Ramos (cell line): ENCODE results near the gene SLC7A10.
"Not testable (repeated sequence)": the region's sequence is repeated elsewhere in the genome, so short reads cannot be mapped to it uniquely, and the experiment has no call there.

Experiments
- in situ Hi-C: fragments of 300-500 bp; cut with MboI; formaldehyde crosslinking; loops from one replicate; pipeline ENCODE4 v1.14.3; 2022; ENCODE audit warnings: low sequenced_read_pairs; ENCODE audit not compliant: unreplicated experiment

The SLC7A10 gene

DNA sequence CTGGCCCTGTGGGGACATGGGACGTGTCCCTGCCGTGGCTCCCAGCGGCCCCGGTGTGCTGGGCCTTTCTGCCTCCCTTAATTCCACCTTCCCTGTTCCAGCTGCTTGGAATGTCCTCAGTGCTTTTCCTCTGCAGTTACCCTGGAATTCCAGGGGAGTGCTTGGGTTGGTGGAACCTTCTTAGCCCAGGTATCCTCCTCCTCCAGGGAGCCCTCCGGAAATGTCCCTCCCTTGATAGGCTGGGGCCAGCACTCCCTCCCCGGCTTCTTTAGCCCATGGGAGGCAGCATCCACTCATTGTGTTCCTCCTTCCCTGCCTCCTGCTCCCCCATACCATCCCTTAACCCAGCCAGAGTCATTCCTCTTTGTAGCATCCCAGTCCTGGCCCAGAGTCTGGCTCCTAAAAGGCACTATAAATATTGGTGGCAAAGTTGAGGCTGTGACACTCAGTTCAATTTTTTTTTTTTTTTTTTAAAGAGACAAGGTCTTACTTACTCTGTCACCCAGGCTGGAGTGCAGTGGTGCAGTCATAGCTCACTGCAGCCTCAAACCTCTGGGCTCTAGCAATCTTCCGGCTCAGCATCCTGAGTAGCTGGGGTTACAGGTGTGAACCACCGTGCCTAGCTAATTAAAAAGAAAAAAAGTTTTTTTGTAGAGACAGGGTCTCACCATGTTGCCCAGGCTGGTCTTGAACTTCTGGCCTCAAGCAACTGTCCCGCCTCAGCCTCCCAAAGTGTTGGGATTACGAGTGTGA is 13.7 kb upstream of the SLC7A10 start:
- in situ Hi-C loops: loop anchor here (5.0 to 10.0 kb wide), 2 partner anchors 168 to 535 kb away; no protein-coding TSS in a partner anchor

DNA sequence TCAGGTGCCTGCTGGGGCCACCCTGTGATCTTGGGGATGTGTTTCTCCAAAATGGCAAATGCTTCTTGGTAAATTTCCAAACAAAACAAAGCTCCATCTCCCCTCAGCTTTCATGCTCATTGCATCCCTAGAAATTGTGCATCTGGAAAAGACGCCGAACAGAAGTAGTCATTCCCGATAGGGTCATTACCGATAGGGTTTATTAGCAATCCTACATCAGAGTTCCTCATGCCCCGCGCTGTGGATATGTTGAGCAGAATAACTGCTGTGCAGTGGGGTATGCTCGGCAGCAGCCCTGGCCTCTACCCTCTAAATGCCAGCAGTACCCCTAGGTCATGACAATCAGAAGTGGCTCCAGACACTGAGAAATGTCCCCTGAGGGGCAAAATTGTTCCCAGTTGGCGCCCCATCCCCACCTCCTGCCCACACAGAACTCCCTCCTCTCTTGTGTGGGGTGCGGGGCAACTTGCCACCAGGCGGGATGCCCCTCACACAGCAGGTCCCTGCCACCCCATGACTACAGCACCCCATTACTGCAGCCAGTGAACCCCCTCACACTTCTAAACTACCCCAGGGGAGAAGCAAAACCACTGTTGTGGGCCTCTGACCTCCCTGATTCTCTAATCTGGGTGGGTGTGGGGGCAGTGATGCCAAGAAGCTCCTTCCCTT is 13.0 kb upstream of the SLC7A10 start:
- in situ Hi-C loops: loop anchor here (5.0 to 10.0 kb wide), 2 partner anchors 169 to 536 kb away; no protein-coding TSS in a partner anchor

DNA sequence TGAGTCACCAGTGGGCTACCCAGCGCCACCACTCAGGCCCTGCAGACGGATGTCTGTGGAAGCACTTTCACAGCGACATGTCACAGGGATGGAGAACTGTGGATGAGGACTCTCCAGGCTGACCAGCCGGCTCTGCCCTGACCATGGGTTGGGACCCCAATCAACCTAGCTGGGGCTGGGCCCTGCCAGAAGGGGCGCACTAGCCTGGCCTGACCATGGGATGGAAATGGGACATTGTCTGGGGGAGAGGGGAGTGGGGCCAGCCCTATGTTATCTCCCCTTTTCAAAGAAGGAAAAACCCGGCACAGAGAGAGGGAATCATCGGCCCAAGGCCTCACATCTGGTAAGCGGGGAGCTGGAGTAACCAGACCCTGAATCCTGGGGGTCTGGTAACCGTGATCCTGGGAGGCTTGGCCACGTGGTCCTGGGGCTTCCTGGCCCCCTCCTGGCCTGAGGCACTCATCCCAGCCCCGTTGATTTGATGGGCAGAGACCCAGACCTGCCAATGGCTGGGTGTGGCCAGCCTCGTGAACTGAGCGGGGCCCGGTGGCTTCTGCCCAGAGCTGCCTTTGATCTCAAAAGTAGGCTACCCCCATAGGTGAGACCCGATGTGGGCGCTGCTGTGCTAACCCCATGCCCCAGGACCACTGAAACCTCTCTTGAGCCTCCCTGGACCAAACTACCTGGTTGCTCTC is 11.2 kb upstream of the SLC7A10 start:
- in situ Hi-C loops: loop anchor here (5.0 to 10.0 kb wide), 2 partner anchors 170 to 538 kb away; no protein-coding TSS in a partner anchor

DNA sequence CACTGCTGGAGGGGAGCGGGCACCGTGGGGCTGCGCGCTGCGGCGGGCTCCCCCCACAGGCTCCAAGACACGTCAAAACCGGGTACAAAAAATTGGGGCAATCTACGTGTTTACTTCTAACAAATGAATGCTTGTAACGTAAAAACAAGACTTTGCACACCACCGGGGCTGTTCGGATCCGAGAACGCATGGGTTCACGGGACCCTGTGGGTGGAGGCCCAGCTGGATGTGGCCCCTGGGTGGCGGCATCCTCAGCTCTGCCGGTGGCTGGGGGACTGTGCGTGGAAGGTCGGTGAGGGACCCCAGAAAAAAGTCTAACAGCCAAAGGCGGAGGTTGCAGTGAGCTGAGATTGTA is 10.3 kb upstream of the SLC7A10 start:
- in situ Hi-C loops: loop anchor here (5.0 to 10.0 kb wide), 2 partner anchors 171 to 539 kb away; no protein-coding TSS in a partner anchor

DNA sequence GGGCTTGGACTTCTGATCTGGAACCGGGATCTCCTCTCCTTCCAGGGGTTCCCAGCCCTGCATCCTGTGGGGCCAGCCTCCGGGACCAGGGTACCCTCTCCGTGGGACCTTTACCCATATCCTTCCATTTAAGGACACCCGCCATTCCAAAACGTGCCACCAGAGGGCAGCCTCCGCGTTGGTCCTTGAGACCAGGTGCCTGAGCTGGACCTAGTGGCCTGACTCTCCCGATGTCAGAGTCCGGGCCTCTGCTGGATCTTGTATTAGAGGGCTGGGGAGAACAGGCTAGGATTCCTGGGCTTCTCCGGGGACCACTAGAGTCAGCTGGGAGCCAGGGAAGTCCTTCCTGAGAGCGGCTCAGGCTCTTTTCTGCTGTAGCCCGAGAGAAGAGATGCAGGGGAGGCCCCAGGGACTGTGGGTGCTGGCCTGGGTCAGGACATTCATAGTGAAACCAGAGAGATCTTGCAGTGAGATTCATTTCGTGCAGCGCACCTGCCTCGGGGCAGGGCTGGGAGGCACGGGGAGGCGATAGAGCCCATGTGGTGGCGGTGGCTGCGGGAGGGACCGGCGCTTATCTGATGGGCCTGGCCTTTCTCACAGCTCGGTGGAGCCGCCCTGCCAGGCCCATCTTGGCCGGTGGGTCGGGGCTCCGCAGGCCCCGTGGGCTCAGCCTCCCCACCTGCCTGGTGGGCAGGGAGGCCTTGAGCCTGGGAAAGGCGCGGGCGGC is 9.8 kb upstream of the SLC7A10 start:
- in situ Hi-C loops: loop anchor here (5.0 to 10.0 kb wide), 2 partner anchors 172 to 539 kb away; no protein-coding TSS in a partner anchor

DNA sequence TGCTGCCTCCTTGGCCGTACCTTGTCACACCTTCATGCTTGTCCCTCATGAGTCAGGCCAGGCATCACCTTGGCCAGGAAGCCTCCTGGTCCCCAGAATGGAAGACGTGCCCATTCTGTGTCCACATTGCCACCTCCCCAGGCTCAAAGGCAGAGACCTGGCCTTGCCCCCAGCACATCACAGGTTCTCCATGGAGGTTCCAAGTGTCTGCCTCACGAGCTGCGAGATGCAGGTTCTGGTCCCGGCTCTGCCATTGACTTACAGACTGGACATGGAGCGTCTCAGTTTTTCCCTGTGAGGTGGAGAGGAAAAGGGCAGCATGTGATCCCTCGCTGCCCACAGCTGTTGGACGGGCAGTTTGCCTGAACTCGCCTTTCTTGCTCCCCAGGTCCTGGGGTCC is 9.1 kb upstream of the SLC7A10 start:
- in situ Hi-C loops: loop anchor here (5.0 to 10.0 kb wide), 2 partner anchors 173 to 540 kb away; no protein-coding TSS in a partner anchor

DNA sequence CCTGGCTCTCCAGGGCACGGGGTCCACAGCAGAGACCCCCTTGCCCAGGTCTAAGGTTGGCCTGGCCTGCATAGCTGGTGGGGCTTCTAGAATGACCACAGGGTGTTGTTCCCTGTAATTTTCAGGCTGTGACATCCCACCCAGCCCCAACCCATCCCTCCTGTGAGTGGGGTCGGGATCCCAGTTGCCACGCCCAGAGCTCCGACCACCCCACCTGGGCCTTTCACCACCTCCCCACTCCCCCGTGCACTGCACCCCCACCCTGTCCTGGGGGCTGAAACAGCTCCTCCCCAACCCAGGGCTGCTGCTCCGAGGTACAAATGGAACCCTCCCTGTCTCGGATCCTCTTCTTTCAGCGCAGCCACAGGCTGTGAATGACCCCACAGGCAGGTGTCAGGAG is 8.4 kb upstream of the SLC7A10 start:
- in situ Hi-C loops: loop anchor here (10.0 kb wide), 1 partner anchor 541 kb away; no protein-coding TSS in a partner anchor

DNA sequence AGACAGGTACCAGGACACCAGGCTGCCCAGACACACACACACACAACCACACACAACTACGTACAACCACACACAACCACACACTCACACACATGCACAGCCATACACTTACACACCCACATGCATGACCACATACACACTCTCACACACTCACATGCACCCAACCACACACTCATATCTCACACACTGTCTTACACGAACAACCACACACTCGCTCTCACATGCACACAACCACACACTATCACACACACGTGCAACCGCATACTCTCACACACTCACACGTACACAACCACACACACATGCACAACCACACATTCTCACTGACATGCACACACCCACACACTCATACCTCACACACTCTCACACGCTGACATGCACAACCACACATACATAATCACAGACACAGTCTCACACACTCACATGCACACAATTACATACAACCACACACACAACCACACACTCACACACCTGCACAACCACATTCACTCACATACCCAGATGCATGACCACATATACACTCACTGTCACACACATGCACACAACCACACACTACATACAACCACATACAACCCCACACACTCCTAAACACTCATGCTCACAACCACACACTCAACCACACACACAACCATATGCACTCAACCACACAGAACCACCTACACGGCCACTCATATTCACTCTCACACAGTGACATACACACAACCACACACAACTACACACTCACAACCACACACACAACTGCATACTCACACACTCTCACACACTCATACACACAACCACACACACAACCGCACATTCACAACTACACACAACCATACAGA is 7.6 kb upstream of the SLC7A10 start:
- in situ Hi-C loops: loop anchor here (10.0 kb wide), 1 partner anchor 542 kb away; no protein-coding TSS in a partner anchor

DNA sequence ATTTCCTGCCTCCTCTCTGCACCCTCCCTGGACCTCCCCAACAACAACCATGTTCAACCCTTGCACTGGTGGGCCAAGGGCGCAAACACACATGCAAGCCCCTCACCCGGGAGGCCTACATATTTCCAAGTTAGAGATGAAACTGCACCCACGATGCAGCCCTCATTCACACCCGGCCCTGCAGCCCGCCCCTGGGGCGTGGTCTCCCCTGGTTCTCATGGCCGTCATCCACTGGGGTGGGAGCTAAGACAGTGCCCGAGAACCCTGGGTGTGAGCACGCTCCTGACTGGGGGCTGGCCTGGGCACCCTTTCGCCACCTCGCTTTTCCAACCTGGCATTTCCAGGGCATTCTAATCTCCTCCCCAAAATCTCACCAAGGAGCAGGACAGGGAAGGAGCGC is 7.0 kb upstream of the SLC7A10 start:
- in situ Hi-C loops: loop anchor here (10.0 kb wide), 1 partner anchor 542 kb away; no protein-coding TSS in a partner anchor

DNA sequence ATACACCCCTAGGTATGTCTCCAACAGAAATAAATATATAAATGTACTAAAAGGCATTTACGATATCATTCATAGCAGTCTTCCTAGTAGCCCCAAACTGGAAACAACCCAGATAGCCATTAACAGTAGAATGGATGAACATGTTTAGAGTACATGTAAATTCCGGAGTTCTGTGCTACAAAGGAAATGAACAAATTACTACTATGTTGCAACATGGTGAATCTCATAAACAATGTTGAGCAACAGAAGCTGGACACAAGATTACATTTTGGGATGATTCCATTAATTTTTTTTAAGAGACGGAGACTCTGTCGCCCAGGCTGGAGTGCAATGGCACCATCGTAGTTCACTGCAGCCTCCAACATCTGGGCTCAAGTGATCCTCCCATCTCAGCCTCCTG is 5.9 kb upstream of the SLC7A10 start:
- in situ Hi-C loops: loop anchor here (10.0 kb wide), 1 partner anchor 543 kb away; no protein-coding TSS in a partner anchor

DNA sequence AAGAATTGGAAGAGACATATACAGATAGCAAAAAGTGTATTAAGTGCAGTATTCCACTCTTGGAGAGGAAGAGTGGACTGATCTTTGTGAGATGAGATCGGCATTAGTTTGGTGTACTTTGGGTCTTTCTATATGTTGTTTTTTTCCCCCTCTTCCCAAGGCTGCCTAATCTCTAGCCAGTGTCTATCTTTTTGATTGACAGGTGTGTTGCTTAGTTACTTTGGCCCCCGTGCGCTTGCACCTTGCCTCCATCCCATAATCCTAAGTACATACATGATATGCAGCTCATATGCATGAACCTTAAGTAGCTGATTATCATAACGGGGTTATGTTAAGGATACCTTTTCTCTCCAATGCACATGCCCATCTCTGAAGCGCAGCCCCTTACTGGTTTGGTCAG is 4.3 kb upstream of the SLC7A10 start:
- in situ Hi-C loops: loop anchor here (10.0 kb wide), 1 partner anchor 545 kb away; no protein-coding TSS in a partner anchor

DNA sequence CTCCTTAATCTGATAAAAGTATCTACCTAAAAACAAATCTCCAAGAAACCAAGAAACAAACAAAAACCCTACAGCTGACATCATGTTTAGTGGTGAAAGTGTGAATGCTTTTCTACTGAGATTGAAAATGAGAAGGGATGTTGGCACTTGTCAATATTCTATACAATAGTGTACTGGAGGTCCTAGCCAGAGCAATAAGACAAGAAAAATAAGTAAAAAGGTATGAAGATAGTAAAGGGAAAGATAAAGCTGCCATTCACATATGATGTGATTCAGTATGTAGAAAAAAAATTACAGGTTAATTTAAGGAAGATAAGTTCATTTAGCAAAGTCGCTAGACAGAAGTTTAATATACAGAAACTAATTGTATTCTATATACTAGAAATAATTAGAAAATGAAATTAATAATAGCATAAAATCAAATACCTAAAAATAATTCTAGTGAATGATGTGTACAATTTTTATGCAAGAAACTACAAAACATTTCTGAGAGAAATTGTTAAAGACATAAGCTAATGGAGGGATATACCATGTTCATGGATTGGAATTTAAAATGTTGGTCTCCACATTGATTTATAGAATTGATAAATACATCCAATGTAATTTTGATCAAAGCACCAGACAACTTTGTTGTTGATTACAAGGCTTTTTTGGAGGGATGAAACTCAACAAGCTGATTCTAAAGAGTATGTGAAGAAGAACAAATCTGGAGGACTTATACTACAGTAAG is 2.4 kb upstream of the SLC7A10 start:
- in situ Hi-C loops: no loop called here

DNA sequence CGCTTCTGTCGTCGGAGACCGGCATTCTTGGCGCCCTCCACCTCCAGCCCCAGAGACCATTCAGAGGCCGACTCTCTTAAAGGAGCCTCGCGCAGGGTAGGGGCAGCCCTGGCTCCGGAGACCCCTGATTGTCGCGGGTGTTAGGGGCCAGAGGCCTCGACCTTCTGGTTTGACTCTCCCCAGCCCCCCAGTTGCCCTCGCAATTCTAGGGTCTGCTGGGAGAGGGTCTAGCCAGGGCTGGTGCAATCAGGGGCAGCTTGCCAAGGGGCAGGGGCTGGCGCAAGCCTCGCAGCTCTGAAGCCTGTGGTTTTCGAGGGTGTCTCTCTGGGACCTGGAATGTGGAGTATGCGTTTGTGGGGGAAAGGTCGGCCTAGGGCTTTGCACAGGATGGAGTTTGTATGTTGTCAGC is 1.6 kb upstream of the SLC7A10 start:
- in situ Hi-C loops: no loop called here

DNA sequence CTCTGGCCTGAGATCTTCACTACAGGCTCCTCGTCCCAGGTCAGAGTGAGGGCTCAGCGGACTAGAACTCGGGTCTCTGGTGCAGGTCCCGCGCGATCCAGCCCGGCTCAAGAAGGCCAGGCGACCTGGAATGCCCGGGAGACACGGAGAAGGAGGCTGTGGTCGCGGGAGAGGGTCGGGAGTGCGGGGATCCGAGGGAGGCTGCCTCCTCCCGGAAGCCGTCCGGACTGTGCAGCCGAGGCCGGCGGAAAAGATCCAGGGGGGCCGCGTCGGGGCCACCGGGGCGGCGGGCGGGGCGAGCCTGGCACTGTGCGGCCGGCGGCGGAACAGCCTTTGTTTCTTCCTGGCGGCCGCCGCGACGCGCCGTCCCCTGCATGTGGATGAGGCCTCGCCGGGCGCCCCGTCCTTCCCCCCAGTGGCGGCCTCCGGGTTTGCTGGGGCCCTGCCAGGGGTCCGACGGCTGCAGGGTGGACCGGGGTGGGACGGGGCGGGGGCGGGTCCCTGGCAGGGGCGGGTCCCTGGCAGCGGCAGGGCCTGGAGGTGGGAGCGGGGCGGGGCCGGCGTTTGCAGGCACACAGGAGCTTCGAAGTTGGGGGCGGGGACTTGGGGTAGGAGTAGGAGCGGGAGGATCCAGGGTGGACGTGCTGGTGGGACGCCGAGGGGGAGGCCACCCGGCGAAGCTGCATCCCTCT is 1.0 kb upstream of the SLC7A10 start:
- in situ Hi-C loops: no loop called here

DNA sequence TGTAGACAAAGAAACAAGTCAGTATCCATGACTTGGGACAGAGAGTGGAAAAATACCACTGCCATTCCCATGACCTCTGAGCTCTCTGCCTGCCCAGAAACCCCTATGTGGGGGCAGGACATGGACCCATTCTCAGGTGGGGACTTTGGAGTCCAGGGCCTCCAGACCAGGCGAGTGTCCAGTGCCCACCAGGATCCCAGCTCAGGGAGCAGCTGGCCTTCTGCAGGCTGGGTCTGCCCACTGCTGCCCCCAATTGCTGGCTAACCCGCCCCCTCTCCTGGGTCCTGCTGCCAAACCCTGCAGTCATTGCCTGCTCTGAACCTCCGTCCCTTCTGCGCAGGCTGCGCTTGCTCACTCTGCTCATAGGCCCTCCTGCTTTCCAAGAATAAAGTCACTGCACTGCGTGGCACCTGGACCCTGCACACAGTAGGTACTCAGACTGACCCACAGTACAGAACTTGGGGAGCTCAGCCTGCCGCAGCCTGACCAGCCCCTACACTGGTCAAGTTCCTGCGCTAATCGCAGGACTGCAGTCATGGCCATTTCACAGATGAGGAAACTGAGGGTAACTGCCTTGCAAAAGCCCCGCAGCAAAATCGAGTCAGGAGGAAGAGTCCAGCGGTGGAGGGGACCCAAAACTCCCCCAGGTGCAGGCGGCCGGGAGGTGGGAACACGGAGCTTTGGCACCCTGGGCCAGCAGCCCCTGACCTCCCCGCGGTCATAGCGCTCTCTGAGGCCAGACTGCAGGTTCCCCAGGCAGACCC is 774 bp downstream of the SLC7A10 start:
- in situ Hi-C loops: no loop called here

DNA sequence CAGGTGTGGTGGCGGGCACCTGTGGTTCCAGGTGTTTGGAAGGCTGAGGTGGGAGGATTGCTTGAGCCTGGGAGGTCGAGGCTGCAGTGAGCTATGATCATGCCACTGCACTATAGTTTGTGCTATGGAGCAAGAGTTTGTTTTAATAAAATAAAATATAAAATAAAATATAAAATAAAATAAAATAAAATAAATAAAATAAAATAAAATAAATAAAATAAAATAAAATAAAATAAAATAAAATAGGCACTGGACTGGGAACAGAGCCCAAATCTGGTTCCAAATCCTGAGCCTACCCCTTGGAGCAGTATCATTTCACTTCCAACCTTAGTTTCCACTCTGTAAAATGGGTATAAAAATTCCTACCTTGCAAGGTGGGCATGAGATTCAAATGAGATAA is 3.4 kb downstream of the SLC7A10 start:
- in situ Hi-C loops: not testable (repeated sequence)

DNA sequence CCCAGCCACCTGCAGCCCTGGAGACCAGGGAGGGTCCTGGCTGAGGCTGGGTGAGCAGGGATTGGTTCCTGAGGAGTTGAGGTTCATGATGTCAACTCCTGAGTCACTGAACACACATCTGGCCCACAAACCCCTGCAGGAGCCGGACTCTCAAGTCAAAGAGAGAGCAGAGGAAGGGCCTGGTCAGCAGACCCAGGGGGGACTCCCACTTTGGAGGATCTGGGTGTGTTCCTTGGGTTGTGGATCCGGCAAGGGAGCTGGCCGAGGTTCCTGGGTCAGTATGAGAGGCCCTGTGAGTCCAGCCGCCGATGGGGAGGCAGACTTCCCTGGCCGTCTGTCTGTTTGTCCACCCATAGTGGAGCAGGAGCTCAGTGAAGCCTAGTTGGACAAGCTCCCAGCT is 4.0 kb downstream of the SLC7A10 start:
- in situ Hi-C loops: no loop called here
